Upper lobe of left lung (tissue), 4 donors: Measurements from ENCODE around the gene ARX.

ENCODE experiments used
- CTCF ChIP-seq, 6 experiments: fragments of 450-650 bp in 4 of 6; fragments of 200-600 bp in 2 of 6; sonication (generic) in 2 of 6; IDR thresholded peaks; one replicate each; pipeline ENCODE4 v1.5.1; 2016 to 2019; ENCODE audit warnings: antibody characterized with exemption in 6 of 6
- EP300 ChIP-seq, 4 donors: sonication (generic); formaldehyde crosslinking; IDR thresholded peaks; one replicate each; pipeline ENCODE4 v1.5.1; 2017; ENCODE audit warnings: antibody characterized with exemption in 4 of 4, control low read depth in 2 of 4
- POLR2A ChIP-seq, 4 donors: fragments of 450-650 bp; IDR thresholded peaks; one replicate each; pipeline ENCODE4 v1.5.1; 2016 to 2017; ENCODE audit warnings: antibody characterized with exemption in 4 of 4, mild to moderate bottlenecking in 2 of 4
- POLR2AphosphoS5 ChIP-seq, 2 donors: sonication (generic); formaldehyde crosslinking; IDR thresholded peaks; one replicate each; pipeline ENCODE4 v1.5.1; 2017; ENCODE audit warnings: antibody characterized with exemption in 2 of 2

DNA sequence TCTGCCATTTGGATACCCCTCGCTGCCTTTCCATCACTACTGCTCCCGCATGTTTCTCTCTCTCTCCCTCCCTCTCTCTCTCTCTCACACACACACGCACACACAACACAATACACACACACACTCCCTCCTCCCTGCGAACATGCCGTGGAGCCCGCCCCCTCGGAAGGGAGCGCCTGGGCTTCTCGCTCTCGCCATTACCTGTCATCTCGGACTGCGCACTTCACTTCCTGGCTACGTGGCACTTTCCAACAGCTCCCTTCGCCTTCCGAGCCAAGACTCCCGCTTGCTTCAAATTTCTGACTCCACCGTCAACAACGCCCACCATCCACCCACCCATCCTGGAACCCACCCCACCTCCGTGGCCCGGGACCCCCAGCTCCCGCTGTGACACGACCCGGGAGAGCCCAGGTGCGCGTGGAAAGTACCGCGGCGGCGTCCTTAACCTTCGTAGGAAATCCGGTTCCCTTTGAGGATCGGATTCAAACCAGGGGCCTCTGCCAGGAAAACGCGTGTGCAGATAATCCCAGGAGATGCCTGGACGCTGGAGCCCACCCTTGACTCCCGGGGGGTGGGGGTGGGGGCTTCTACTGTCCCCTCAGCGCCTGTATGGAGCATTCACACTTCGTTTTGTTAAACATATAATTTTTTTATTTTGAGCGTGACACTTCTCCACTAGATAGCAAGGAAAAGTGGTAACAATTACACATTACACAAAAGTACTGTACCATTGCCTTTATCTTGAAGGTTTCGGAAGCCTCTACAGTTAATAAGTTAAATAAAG lies 12.5 kb downstream of the ARX start:
- TF ChIP-seq EP300 (IDR thresholded peaks at IDR 0.05) = no peak
- TF ChIP-seq POLR2A (IDR thresholded peaks at IDR 0.05) = no peak
- no peak for TF ChIP-seq CTCF (IDR thresholded peaks at IDR 0.05)
- TF ChIP-seq POLR2AphosphoS5 (IDR thresholded peaks at IDR 0.05) = no peak
